ENCODE results near the gene MED28. TPM values are rescaled to one million over a fixed set of nuclear protein-coding genes. Genes with fewer than 3 reads are reported as not detected.

The MED28 gene
- total RNA-seq, result 10.8 and 12.8 TPM in 2 replicates

GRCh38 chr4:17614416-17615299 is at the start of gene MED28:
TSS of gene MED28 (plus strand) at chr4:17614641. CDS start at chr4:17614655, 14 bp downstream.

GRCh38 chr4:17576932-17577664 is 37.3 kb upstream of the MED28 start, which contains the start of gene LAP3:
TSS of gene LAP3 (plus strand) at chr4:17577198. CDS start at chr4:17577466, 268 bp downstream.

Other genes starting within 250 kb of the MED28 start
- 20.0 and 27.0 TPM in 2 replicates for gene QDPR, start 102.6 kb upstream of the MED28 start, total RNA-seq
- gene CLRN2, start 99.5 kb upstream of the MED28 start, total RNA-seq, result not detected in 2 replicates
- gene LAP3, start 37.4 kb upstream of the MED28 start, total RNA-seq, result 143 and 189 TPM in 2 replicates
- gene FAM184B, start 167.0 kb downstream of the MED28 start, total RNA-seq, result under 0.01 TPM in 1 of 2 replicates, not detected in the other
- gene DCAF16, start 196.1 kb downstream of the MED28 start, total RNA-seq, result 17.0 and 20.0 TPM in 2 replicates
- gene NCAPG, start 196.3 kb downstream of the MED28 start, total RNA-seq, result 15.0 and 38.7 TPM in 2 replicates